ENCODE measurements around the gene ACTA1.
"Not testable (repeated sequence)": the region's sequence is repeated elsewhere in the genome, so short reads cannot be mapped to it uniquely, and the experiment has no call there.

Gene ACTA1

GRCh38 chr1:229434005-229434640 lies at the start of gene ACTA1:
TSS of gene ACTA1 (minus strand) at chr1:229434094. CDS start at chr1:229433115, 979 bp downstream.
- no peak for DNase-seq

- no peak for DNase-seq
Observed at GRCh38 chr1:229482511-229482910, 48.6 kb upstream of the ACTA1 start.

GRCh38 chr1:229480495-229480894 lies 46.6 kb upstream of the ACTA1 start:
- DNase-seq = no peak

GRCh38 chr1:229479660-229480399 lies 45.9 kb upstream of the ACTA1 start:
- DNase-seq = no peak

GRCh38 chr1:229478852-229479251 lies 45.0 kb upstream of the ACTA1 start:
- no peak for DNase-seq

- DNase-seq = not testable (repeated sequence)
Observed at GRCh38 chr1:229475859-229476258, 42.0 kb upstream of the ACTA1 start.

- DNase-seq = no peak
Observed at GRCh38 chr1:229474509-229474908, 40.6 kb upstream of the ACTA1 start.

GRCh38 chr1:229471175-229471574 lies 37.3 kb upstream of the ACTA1 start:
- no peak for DNase-seq

GRCh38 chr1:229470406-229471043 lies 36.6 kb upstream of the ACTA1 start:
- DNase-seq = peak; percentile 72

GRCh38 chr1:229466887-229467286 lies 33.0 kb upstream of the ACTA1 start:
- DNase-seq = no peak

GRCh38 chr1:229464672-229465071 lies 30.8 kb upstream of the ACTA1 start:
- no peak for DNase-seq

- no peak for DNase-seq
Observed at GRCh38 chr1:229461032-229461668, 27.3 kb upstream of the ACTA1 start.

GRCh38 chr1:229459815-229460214 lies 25.9 kb upstream of the ACTA1 start:
- DNase-seq = no peak

- no peak for DNase-seq
Observed at GRCh38 chr1:229457436-229457835, 23.5 kb upstream of the ACTA1 start.

GRCh38 chr1:229456016-229456415 lies 22.1 kb upstream of the ACTA1 start:
- no peak for DNase-seq

GRCh38 chr1:229454056-229454455 lies 20.2 kb upstream of the ACTA1 start:
- no peak for DNase-seq

- peak; percentile 13 for DNase-seq
Observed at GRCh38 chr1:229452956-229453801, 19.3 kb upstream of the ACTA1 start.

- DNase-seq = no peak
Observed at GRCh38 chr1:229448845-229449244, 15.0 kb upstream of the ACTA1 start.

GRCh38 chr1:229448354-229448753 lies 14.5 kb upstream of the ACTA1 start:
- no peak for DNase-seq

GRCh38 chr1:229447809-229448252 lies 13.9 kb upstream of the ACTA1 start:
- DNase-seq = no peak

- no peak for DNase-seq
Observed at GRCh38 chr1:229445828-229446227, 11.9 kb upstream of the ACTA1 start.

- no peak for DNase-seq
Observed at GRCh38 chr1:229440851-229441537, 7.1 kb upstream of the ACTA1 start.
